ENCODE results near the gene PFKL. TPM values are rescaled to one million over a fixed set of nuclear protein-coding genes. Genes with fewer than 3 reads are reported as not detected.

PFKL gene
- total RNA-seq, 1 donor from 2014 or later: 129 TPM

DNA sequence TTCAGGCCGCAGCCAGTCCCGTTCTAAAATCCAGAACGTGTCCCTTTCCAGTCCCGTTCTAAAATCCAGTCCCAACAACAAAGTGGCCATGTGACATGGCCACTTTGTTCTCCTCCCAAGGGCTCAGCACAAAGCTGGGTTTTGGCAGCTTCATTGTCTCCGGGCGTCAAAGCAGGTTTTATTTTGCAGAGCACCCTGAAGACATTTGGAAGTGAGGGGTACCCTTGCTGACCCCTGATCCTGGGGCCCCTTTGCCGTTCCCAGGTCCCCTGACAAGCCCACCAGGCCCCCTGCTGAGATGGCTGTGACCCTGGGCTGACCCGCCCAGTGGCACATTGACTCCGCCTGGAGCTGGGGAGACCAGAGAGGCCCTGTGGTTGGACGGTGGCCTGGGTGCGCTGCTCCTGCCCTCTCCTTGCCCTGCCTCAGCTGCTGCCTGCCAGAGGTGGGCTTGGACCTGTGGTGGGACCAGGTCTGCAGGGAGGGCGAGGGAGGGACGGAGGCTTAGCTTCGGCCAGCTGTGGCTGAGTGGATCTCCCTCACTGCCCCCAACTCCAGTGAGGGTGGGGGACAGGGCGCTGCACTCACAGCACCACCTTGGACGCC, 4.3 kb downstream of the PFKL start:
- peaks cover 35% of the 10 kb centered on the region for H3K4me1 Mint-ChIP-seq (ENCODE audit: low read depth)
- H3K4me3 Mint-ChIP-seq (ENCODE audit: unreplicated experiment): no peak overlapping the region
- no peaks in the 10 kb centered on the region for H3K9me3 Mint-ChIP-seq (ENCODE audit: low read depth)
- H3K27ac Mint-ChIP-seq (ENCODE audit: unreplicated experiment): no peak overlapping the region
- peaks cover 5% of the 10 kb centered on the region for H3K36me3 Mint-ChIP-seq (ENCODE audit: low read depth)
- no peaks in the 10 kb centered on the region for H3K27me3 Mint-ChIP-seq (ENCODE audit: low read depth)
- TF ChIP-seq, protein P1, sequence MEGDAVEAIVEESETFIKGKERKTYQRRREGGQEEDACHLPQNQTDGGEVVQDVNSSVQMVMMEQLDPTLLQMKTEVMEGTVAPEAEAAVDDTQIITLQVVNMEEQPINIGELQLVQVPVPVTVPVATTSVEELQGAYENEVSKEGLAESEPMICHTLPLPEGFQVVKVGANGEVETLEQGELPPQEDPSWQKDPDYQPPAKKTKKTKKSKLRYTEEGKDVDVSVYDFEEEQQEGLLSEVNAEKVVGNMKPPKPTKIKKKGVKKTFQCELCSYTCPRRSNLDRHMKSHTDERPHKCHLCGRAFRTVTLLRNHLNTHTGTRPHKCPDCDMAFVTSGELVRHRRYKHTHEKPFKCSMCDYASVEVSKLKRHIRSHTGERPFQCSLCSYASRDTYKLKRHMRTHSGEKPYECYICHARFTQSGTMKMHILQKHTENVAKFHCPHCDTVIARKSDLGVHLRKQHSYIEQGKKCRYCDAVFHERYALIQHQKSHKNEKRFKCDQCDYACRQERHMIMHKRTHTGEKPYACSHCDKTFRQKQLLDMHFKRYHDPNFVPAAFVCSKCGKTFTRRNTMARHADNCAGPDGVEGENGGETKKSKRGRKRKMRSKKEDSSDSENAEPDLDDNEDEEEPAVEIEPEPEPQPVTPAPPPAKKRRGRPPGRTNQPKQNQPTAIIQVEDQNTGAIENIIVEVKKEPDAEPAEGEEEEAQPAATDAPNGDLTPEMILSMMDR (IDR thresholded peaks at IDR 0.05): no peak
- no peak for DNase-seq (ENCODE audit: low spot score)

DNA sequence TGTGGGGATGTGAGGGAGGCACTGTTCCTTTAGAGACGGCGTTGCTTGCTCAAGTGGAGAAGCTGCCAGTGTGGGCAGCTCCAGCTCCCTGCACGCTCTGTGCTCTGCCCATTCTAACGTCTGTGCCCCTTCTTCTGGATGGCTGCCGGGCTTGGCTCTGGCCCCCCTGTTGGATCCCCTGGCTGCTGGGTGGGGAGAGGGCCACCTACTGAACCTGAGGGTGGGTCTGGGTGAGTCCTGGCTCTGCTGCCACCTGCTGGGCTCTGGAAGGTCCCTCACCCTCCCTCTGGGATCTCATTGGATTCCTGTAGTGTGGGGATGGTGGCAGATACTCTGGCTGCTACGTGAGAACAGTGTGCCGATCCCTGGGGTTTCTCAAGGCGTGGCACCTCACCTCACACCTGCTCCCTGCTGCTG, 5.0 kb downstream of the PFKL start:
- H3K4me3 Mint-ChIP-seq (ENCODE audit: unreplicated experiment): no peak overlapping the region

DNA sequence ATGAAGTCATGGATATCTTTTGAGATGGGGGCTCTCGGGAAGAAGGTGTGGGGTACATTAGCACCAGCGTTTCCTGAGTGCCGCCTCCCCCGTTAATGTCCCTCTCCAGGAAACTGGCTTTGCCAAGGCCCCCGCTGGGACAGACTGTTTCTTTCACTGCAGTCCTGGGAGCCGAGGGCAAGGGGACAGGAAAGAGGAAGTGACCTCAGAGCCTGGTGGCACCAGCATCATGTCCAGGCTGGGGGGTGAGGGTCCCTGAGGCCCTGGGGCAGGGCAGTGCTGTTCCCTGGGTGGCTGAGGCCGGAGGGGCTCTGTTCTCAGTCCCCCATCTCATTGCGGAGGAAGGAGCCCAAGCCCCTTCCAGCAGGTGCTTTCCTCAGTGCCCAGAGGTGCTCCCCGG, 5.8 kb downstream of the PFKL start:
- peaks cover 31% of the 10 kb centered on the region for H3K4me1 Mint-ChIP-seq (ENCODE audit: low read depth)
- H3K27me3 Mint-ChIP-seq (ENCODE audit: low read depth): no peaks in the 10 kb centered on the region

More for the DNA sequence above, 5.0 kb downstream of the PFKL start:
- Mint-ChIP-seq H3K27ac (ENCODE audit: unreplicated experiment) (peak overlapping the region; percentile 49), H3K27me3 (ENCODE audit: low read depth) (no peaks in the 10 kb centered on the region), H3K36me3 (ENCODE audit: low read depth) (peaks cover 5% of the 10 kb centered on the region), H3K4me1 (ENCODE audit: low read depth) (peaks cover 31% of the 10 kb centered on the region), H3K9me3 (ENCODE audit: low read depth) (no peaks in the 10 kb centered on the region)
- DNase-seq (ENCODE audit: low spot score): no peak
- TF ChIP-seq, protein P1 (IDR thresholded peaks at IDR 0.05): peak; percentile 80

DNA sequence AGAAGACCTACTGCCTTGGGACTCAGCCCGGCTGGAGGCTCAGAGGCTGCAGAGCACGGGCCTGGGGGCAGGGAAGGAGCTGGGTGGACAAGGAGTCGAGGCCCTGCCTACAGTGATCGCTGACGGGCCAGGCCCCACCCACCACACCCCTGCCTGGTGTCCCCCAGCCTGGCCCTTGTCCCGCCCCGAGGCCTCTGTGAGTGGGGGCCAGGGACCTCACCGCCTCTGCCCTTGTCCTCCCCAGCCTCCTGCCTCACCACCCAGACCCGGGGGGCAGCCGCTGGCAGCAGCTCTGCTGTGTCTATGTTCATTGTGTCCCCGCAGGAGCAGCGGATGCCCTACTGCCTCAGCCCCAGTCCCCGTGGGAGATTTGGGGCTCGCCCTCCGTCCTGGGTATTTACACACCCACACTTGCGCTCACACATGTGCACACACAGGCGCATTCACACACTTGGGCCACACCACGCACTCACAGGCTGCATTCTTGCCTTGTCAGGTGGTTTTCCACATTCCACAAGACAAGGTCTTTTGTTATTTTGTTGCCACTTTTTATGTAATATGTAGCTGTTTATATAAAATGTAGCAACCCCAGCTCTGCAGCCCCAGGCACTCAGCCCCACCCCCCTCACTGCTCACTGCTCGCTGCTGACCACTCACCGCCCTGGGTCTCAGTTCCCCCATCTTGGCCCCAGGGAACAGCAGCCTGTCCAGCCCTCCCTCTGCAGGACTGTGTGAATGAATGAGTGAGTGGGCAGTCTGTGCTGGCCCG, 7.3 kb downstream of the PFKL start:
- H3K27ac Mint-ChIP-seq (ENCODE audit: unreplicated experiment): no peak overlapping the region
- peaks cover 10% of the 10 kb centered on the region for H3K36me3 Mint-ChIP-seq (ENCODE audit: low read depth)
- TF ChIP-seq, protein P1 (IDR thresholded peaks at IDR 0.05): no peak
- H3K9me3 Mint-ChIP-seq (ENCODE audit: low read depth): no peaks in the 10 kb centered on the region
- H3K27me3 Mint-ChIP-seq (ENCODE audit: low read depth): no peaks in the 10 kb centered on the region
- peaks cover 16% of the 10 kb centered on the region for H3K4me1 Mint-ChIP-seq (ENCODE audit: low read depth)
- DNase-seq (ENCODE audit: low spot score): no peak
- no peak overlapping the region for H3K4me3 Mint-ChIP-seq (ENCODE audit: unreplicated experiment)

More for the DNA sequence above, 5.8 kb downstream of the PFKL start:
- H3K27ac Mint-ChIP-seq (ENCODE audit: unreplicated experiment): no peak overlapping the region
- DNase-seq (ENCODE audit: low spot score): no peak
- H3K36me3 Mint-ChIP-seq (ENCODE audit: low read depth): peaks cover 5% of the 10 kb centered on the region
- TF ChIP-seq, protein P1 (IDR thresholded peaks at IDR 0.05): no peak
- no peaks in the 10 kb centered on the region for H3K9me3 Mint-ChIP-seq (ENCODE audit: low read depth)
- no peak overlapping the region for H3K4me3 Mint-ChIP-seq (ENCODE audit: unreplicated experiment)

DNA sequence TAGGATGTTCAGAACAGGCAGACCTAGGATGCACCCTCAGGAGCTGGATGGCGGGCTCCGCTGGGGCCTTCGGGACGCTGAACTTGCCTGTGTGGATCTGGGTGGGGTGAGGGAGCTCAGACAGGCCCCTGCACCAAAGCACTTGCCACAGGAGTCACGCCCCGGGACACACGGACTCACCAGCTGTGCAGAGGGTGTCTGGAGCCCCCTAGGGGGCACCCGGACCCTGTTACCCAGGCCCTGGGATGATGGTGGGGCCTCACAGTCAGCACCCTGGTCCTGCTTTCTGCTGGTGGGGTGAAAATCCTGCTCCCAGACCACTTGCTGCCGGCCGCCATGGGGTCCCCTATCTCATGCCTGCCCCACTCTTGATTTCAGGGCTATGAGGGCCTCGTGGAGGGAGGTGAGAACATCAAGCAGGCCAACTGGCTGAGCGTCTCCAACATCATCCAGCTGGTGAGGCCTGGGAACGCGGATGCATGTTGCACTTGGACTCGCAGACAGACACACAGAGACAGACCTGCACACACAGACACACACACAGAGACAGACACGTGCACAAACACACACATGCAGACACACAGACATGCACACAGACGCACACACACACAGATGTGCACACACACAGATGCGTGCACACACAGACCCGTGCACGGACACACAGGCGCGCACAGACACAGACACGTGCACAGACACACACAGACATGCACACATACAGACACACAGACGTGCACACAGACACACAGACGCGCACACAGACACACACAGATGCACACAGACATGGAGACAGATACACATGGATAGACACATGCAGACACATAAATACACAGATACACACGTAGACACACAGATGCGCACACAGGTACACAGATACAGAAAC, 11.0 kb downstream of the PFKL start:
- H3K4me3 Mint-ChIP-seq (ENCODE audit: unreplicated experiment): no peak overlapping the region

More for the DNA sequence above, 11.0 kb downstream of the PFKL start:
- TF ChIP-seq, protein P1 (IDR thresholded peaks at IDR 0.05): no peak
- H3K36me3 Mint-ChIP-seq (ENCODE audit: low read depth): peaks cover 10% of the 10 kb centered on the region
- no peaks in the 10 kb centered on the region for H3K27me3 Mint-ChIP-seq (ENCODE audit: low read depth)
- no peak overlapping the region for H3K27ac Mint-ChIP-seq (ENCODE audit: unreplicated experiment)
- DNase-seq (ENCODE audit: low spot score): no peak
- H3K9me3 Mint-ChIP-seq (ENCODE audit: low read depth): no peaks in the 10 kb centered on the region
- no peaks in the 10 kb centered on the region for H3K4me1 Mint-ChIP-seq (ENCODE audit: low read depth)
